Ovary (tissue), 9 donors: ENCODE data around the gene THRB. TPM values are rescaled to one million over a fixed set of nuclear protein-coding genes. Genes with fewer than 3 reads are reported as not detected.

Experiments used
- DNase-seq, 5 donors: peaks; one replicate each; pipeline ENCODE4 v3.0.0-alpha.2; 2019 to 2020
- H3K27ac ChIP-seq, 2 donors: fragments of 200-600 bp; one replicate each; pipeline versions ENCODE4 v1.5.1 to v1.8.0; 2019 to 2022
- H3K27me3 ChIP-seq: fragments of 200-600 bp; one replicate; pipeline ENCODE4 v1.8.0; 2022
- H3K36me3 ChIP-seq: fragments of 200-600 bp; sonication (generic); one replicate; pipeline ENCODE4 v1.5.1; 2019
- H3K4me1 ChIP-seq: one replicate; pipeline ENCODE4 v1.8.1; 2013; ENCODE audit warnings: mild to moderate bottlenecking, moderate library complexity; ENCODE audit not compliant: insufficient read depth
- H3K4me3 ChIP-seq: fragments of 200-600 bp; sonication (generic); one replicate; pipeline ENCODE4 v1.5.1; 2017
- H3K9me3 ChIP-seq, 2 donors: fragments of 200-600 bp in 1 of 2; sonication (generic) in 1 of 2; one replicate each; pipeline versions ENCODE4 v1.5.1 to v1.8.1; 2013 to 2019; ENCODE audit warnings: mild to moderate bottlenecking in 1 of 2, moderate library complexity in 1 of 2
- EP300 ChIP-seq: sonication (generic); formaldehyde crosslinking; IDR thresholded peaks from one replicate; pipeline ENCODE4 v1.6.1; 2017; ENCODE audit warnings: antibody characterized with exemption
- POLR2A ChIP-seq: fragments of 450-650 bp; IDR thresholded peaks from one replicate; pipeline ENCODE4 v1.6.1; 2017; ENCODE audit warnings: antibody characterized with exemption, mild to moderate bottlenecking, moderate library complexity
- WGBS, 3 donors: extraction: QIAGEN DNeasy Blood & Tissue Kit in 1 of 3; methylation state at CpG; one replicate each; pipeline versions ENCODE4 v1.1.5 to v1.1.7; 2013 to 2017; 5-methylcytosine and 5-hydroxymethylcytosine counted together
- intact Hi-C, 4 donors: fragments of 100-400 bp; cut with DNase I; formaldehyde crosslinking; loops; one replicate each; pipeline versions ENCODE4 v1.11.0 to v1.15.1; 2022 to 2023
- polyA plus RNA-seq, 2 donors: library from polyadenylated mRNA; stranded (reverse); fragments of 200-250 nt in 1 of 2; fragments of 350-450 nt in 1 of 2; fragmentation: Illumina TruSeq in 1 of 2; extraction: RNeasy Lipid Tissue Mini Kit (QIAGEN cat#74804) in 1 of 2; gene quantifications; one replicate each; pipeline ENCODE4 v1.2.3, GENCODE V29; 2013 to 2014
- total RNA-seq, 7 donors: library from RNA; depleted of rRNA in 2 of 7; stranded (reverse); fragments of >200 nt in 2 of 7; fragmentation: NEBNext Ultra II Directional in 3 of 7; extraction: Animal tissue kit (Norgen Biotek cat#: 25700) in 3 of 7; gene quantifications; one replicate each; pipeline versions ENCODE4 v1.1.0 to v1.2.4, GENCODE V29; 2016 to 2023
- TF ChIP-seq, protein P1 (sequence below), 3 donors: fragments of 450-650 bp in 2 of 3; fragments of 200-600 bp in 1 of 3; IDR thresholded peaks; one replicate each; pipeline versions ENCODE4 v1.5.1 to v1.8.0; 2016 to 2022; ENCODE audit warnings: antibody characterized with exemption in 3 of 3, mild to moderate bottlenecking in 1 of 3
- donor health status: DM: no; HTN: no; CAD: no; lungs with moderate emphysema.
- donor health status: DM: no; HTN: no; CAD: no.
- donor health status: Bipolar disorder and iron deficiency.
- donor health status: DM: yes; HTN: yes; CAD: no.
- donor health status: DM: no; HTN: no; CAD: no.
- donor health status: DM: yes; HTN: yes; CAD: no.

THRB gene
- total and polyA plus RNA-seq, 9 donors, result 0.91 to 6.5 (median 3.2) TPM

- intact Hi-C loops, result no loop called here
- no peak overlapping the region for H3K27ac ChIP-seq
- 90 to 100% (median 91%) methylated on average over 2 of the region's 2 CpGs for WGBS, 3 donors
These were observed 109.5 kb downstream of the THRB start for GRCh38 chr3:24385012-24385615.

DNA sequence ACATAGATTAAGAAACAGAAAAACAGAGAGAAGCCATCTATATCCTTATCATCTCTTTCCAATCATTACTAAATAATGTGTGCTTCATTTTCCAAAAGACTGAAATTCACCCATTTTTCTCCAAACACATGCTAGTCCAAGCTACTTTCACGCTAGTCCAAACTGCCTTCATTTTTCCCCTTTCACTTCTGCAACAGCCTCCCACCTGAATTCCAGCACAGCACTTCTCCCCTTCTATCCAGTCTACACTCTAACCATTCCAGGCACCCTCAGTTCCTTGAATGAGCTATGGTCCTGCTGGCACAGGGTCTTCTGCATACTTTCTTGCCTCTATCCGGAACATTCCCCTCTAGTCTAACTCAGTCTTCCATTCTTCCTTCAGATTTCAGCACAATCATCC, 112.0 kb downstream of the THRB start:
- no peak overlapping the region for H3K27ac ChIP-seq
- no peak overlapping the region for H3K4me3 ChIP-seq
- 90 to 98% (median 95%) methylated on average over 2 of the region's 2 CpGs for WGBS, 3 donors
- no peaks in the 10 kb centered on the region for H3K9me3 ChIP-seq
- intact Hi-C loops, result no loop called here
- H3K4me1 ChIP-seq, result no peaks in the 10 kb centered on the region
- H3K36me3 ChIP-seq, result no peaks in the 10 kb centered on the region
- no peak for DNase-seq
- H3K27me3 ChIP-seq, result no peaks in the 10 kb centered on the region
- TF ChIP-seq, protein P1, sequence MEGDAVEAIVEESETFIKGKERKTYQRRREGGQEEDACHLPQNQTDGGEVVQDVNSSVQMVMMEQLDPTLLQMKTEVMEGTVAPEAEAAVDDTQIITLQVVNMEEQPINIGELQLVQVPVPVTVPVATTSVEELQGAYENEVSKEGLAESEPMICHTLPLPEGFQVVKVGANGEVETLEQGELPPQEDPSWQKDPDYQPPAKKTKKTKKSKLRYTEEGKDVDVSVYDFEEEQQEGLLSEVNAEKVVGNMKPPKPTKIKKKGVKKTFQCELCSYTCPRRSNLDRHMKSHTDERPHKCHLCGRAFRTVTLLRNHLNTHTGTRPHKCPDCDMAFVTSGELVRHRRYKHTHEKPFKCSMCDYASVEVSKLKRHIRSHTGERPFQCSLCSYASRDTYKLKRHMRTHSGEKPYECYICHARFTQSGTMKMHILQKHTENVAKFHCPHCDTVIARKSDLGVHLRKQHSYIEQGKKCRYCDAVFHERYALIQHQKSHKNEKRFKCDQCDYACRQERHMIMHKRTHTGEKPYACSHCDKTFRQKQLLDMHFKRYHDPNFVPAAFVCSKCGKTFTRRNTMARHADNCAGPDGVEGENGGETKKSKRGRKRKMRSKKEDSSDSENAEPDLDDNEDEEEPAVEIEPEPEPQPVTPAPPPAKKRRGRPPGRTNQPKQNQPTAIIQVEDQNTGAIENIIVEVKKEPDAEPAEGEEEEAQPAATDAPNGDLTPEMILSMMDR (IDR thresholded peaks at IDR 0.05), result no peak
- no peak for TF ChIP-seq EP300
- TF ChIP-seq POLR2A, result no peak

More at GRCh38 chr3:24385012-24385615, 109.5 kb downstream of the THRB start:
- Histone ChIP-seq H3K27me3 (no peaks in the 10 kb centered on the region), H3K9me3 (no peaks in the 10 kb centered on the region), H3K36me3 (no peaks in the 10 kb centered on the region), H3K4me3 (no peak overlapping the region), H3K4me1 (peaks cover 6% of the 10 kb centered on the region)
- TF ChIP-seq EP300 (no peak), POLR2A (no peak)
- TF ChIP-seq, protein P1 (IDR thresholded peaks at IDR 0.05), result no peak
- DNase-seq, result no peak

GRCh38 chr3:24379936-24380335, 114.7 kb downstream of the THRB start:
- Histone ChIP-seq H3K27me3 (no peaks in the 10 kb centered on the region), H3K36me3 (no peaks in the 10 kb centered on the region), H3K27ac (no peak overlapping the region), H3K4me3 (no peak overlapping the region), H3K9me3 (no peaks in the 10 kb centered on the region), H3K4me1 (peaks cover 1% of the 10 kb centered on the region)
- no peak for DNase-seq
- TF ChIP-seq, protein P1 (IDR thresholded peaks at IDR 0.05), result no peak
- TF ChIP-seq POLR2A, result no peak
- no peak for TF ChIP-seq EP300
- intact Hi-C loops, result no loop called here

DNA sequence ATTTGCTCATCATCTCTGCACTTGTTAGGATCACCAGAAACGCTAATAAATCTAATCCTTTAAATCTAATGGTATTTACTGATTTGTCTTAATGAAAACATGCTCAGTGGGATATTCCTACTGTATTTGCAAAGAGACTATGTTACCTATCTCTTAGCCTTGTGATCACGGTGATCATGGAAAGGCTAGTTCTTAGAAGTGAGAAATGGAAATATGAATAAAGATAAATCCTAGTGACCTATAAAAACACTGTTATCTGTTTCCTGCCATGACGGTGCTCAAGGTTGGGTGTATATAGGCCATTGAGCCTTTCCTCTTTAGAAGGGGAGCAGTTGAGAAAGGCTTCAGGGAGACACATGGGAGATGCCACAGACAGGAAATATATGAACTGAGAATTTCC, 116.3 kb downstream of the THRB start:
- peaks cover 1% of the 10 kb centered on the region for H3K4me1 ChIP-seq
- intact Hi-C loops, result no loop called here

More for the DNA sequence above, 116.3 kb downstream of the THRB start:
- H3K27ac ChIP-seq, result no peak overlapping the region
- no peaks in the 10 kb centered on the region for H3K36me3 ChIP-seq
- WGBS, 3 donors, result 74 to 86% (median 80%) methylated on average over 3 of the region's 3 CpGs
- H3K4me3 ChIP-seq, result no peak overlapping the region
- H3K27me3 ChIP-seq, result no peaks in the 10 kb centered on the region
- DNase-seq, result no peak
- no peaks in the 10 kb centered on the region for H3K9me3 ChIP-seq
- no peak for TF ChIP-seq POLR2A
- TF ChIP-seq, protein P1 (IDR thresholded peaks at IDR 0.05), result no peak
- no peak for TF ChIP-seq EP300
